GM19035 (cell line): ENCODE measurements around the gene CMTR1.
"Not testable (repeated sequence)": the region's sequence is repeated elsewhere in the genome, so short reads cannot be mapped to it uniquely, and the experiment has no call there.

Source experiments
- ATAC-seq: cut with Tn5 transposase; IDR thresholded peaks from one replicate; pipeline ENCODE4 v1.9.1; 2021; ENCODE audit not compliant: unreplicated experiment

CMTR1 gene

GRCh38 chr6:37432916-37433656 lies at the start of gene CMTR1:
TSS of gene CMTR1 (plus strand) at chr6:37433221. CDS start at chr6:37435630, 2,409 bp downstream.
- peak; percentile 91 for ATAC-seq

GRCh38 chr6:37388578-37388977 lies 44.4 kb upstream of the CMTR1 start:
- no peak for ATAC-seq

DNA sequence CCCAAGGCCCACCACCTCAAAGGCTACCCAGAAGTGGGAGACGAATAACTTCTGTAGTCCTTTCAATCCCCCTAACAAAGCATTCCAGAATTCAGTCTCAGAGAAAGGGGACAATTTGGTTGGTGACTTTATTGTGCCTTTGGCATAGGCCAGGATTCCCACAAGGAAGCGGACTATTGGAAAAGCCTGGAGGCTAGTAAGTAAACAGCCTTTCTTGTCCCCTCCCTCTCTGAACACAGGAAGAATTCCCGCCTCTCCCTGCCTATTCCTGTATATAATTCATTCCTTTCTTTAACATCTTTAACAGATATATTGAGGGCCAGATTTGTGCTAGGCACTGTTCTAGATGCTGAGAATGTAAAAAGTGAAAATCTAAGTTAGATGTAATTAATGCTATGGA lies 43.2 kb upstream of the CMTR1 start:
- no peak for ATAC-seq

DNA sequence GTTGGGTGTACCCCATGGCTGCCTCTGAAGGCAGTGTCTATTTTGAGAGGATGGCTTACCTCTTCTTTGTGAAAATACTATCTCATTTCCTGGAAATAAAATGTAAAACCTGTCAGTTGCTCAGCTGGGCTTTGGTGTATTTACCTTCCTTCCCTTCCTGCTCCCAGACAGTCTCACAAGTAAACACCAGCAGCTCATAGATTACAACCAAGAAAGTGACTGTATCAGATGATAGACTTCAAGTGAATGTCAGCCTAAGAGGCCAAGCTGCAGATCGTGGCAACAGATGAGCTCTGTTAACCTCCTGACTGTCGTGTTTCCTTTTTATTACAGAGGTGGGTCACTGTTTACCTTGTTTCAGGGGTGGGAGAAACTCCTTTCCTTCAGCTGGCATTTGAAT lies 41.9 kb upstream of the CMTR1 start:
- ATAC-seq, result no peak

DNA sequence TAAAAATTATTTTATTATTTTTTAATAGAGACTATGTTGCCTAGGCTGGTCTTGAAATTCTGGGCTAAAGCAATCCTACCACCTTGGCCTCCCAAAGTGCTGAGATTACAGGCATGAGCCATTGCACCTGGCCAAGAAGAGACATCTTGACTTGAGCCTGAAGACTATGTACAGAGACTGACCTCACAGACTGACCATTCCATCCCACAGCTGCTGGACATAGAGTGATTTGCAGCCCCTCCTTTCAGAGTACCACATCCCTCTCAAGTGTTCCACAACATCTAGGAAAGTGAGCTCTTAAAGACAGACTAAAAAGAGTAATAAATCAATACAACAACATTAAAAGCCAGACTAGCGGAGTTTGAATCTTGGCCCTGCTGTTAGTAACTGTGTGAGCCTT lies 40.2 kb upstream of the CMTR1 start:
- ATAC-seq, result no peak

DNA sequence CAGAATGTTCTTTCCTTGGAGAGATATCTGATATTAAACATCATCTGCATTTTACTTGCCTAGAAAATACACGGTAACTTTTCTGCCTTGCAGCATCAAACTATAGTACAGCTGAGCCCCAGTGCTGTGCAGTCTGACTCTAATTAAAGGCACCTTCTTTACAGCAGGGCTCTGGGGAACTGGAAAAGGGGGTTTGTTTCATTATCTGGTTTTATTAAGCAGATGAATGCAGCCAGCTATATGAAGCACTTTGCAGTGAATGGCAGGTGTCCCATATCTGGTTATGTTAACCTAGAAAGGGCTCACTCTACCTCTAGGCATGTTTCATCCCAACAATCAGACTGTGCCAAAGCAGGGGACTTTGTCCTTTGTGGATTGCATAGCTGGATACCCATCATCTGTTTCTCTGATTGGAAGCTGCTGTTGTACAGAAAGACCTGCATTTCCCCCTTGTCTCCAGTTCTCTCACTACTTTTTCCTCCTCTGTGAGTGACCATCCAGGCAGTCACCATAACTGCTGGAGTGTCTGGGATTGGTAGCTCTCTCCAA lies 39.6 kb upstream of the CMTR1 start:
- no peak for ATAC-seq

DNA sequence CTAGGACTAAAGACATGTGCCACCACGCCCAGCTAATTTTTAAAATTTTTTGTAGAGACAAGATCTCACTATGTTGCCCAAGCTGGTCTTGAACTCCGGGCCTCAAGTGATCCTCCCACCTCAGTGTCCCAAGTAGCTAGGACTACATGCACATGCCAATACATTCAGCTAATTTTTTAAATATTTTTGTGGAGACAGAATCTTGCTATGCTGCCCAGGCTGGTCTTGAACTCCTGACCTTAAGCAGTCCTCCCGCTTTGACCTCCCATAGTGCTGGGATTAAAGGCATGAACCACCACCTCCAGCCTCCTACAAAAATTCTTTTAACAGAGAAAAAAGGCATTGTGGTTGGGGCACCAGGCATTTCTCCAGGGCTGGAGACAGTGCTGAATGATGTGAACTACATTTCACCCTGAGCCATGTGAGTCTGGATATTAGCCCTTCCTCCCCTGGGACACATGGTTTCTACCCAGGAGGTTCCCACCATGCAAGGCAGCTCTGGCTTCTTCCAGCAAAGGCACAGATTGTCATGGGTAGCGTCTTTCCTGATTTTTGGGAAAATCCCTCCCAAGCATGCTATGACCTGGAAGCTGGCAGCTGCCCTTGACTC lies 36.3 kb upstream of the CMTR1 start:
- no peak for ATAC-seq

- no peak for ATAC-seq
Measured at GRCh38 chr6:37399131-37399530, 33.9 kb upstream of the CMTR1 start.

- no peak for ATAC-seq
Measured at GRCh38 chr6:37399795-37400490, 33.1 kb upstream of the CMTR1 start.

DNA sequence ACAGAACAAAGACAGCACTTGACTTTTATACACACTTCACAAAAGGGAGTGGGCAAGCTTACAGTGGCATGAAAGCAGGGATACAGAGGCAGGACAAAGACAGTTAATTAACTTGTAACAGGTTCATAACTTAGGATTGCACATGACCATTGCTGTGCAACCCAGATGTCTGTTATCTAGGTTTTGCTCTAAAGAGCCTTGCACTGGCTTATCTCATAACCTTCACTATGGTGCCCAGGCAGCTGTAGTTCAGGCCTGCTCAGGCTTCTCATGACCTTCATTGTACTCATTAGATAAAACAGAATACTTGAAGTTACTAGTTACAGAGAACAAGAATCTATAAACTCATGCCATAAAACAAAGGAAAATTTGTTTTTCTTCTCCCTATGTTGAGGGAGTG lies 31.4 kb upstream of the CMTR1 start:
- not testable (repeated sequence) for ATAC-seq

DNA sequence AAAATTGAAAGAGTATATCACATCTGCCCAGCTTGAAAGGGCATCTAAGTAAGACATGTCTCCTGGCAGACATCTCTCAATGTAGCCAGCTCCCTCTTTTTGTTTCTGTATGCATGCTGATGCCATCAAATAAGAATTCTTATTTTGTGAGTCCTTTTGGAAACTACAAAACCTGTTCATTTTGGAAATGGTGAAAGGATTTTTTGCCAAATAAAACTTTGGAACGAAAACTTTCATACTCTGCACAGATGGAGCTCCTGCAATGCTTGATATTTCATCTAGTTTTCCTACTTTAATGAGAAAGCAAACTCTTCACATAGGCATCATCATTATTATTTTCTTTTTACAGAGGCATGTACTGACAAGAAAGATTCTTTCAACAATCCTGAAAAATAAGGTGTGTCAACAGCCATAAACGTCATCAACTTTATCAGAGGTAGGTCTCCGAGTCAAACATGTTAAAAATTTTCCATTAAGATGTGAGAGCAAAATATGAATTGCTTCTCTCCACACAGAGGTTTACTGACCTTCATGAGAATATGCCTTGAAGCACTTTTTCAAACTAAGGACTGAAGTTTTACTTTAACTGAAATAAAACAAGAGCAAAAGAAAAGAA lies 26.2 kb upstream of the CMTR1 start:
- no peak for ATAC-seq

DNA sequence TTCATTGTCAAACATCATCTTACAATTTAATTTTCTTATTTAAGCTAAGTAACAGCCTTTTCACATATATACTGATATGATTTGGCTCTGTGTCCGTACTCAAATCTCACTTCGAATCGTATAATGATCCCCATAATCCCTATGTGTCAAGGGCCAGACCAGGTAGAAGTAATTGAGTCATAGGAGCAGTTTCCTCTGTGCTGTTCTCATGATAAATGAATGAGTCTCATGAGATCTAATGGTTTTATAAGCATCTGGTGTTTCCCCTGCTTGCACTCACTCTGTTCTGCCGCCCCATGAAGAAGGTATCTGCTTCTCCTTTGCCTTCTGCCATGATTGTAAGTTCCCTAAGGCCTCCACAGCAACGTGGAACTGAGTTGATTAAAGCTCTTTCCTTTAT lies 25.1 kb upstream of the CMTR1 start:
- ATAC-seq, result no peak

DNA sequence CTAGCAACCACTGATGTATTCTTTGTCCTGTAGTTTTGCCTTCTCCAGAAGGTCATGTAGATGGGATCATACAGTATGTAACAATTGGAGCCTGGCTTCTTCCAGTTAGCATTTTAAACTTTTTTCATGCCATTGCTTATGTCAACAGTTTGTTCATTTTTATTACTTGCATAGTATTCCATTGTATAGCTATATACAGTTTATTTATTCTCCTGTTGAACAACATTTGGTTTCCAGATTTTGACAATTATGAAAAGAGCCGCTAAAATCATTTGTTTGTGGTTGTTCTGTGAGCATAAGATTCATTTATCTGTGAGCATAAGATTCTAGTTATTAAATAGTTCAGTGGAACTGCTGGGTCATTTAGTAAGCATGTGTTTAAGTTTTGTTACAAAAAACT lies 23.5 kb upstream of the CMTR1 start:
- ATAC-seq, result no peak

- ATAC-seq, result no peak
Measured at GRCh38 chr6:37417393-37417792, 15.6 kb upstream of the CMTR1 start.

- no peak for ATAC-seq
Measured at GRCh38 chr6:37418722-37419121, 14.3 kb upstream of the CMTR1 start.

GRCh38 chr6:37426058-37426944 lies 6.7 kb upstream of the CMTR1 start:
- no peak for ATAC-seq

DNA sequence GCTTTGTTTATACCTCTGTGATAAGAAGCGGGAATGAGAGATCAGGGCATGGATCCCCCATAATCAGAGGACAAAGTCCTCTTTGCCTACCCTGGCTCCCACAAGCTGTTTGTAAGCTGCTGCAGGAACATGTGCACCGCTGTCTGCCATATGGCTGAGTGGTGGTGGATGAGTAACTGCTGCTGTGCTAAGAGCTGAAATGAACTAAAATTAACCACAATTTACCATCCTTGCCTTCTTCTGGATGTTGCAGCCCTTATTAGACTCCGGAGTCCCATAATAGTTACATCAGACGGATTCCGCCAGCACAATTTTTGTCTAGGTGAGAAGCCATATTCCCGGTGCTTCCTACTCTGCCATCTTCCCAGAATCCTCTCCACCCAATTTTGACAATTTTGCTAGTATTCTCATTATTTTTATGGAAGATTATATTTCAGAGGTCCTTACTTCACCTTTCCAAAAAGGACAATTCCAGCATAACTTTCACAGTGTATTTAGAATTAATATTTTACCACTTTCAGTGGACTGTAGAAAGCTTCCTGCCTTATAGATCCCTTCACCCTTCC lies 6.0 kb upstream of the CMTR1 start:
- ATAC-seq, result no peak

DNA sequence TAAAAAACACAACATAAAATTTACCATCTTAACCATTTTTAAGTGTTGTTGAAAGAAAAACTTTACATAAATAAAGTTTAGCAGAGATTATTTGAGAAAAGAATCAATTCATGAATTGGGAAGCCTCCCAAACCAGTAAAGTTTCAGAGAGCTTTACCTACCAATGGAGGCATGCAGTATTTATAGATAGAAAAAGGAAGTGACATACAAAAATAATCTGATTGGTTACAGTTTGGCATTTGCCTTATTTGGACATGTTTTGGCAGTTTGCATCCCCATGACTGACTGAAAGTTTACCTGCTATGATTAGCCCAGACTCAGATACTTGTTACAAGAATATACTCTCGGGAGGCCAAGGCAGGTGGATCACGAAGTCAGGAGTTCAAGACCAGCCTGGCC lies 3.7 kb upstream of the CMTR1 start:
- no peak for ATAC-seq

DNA sequence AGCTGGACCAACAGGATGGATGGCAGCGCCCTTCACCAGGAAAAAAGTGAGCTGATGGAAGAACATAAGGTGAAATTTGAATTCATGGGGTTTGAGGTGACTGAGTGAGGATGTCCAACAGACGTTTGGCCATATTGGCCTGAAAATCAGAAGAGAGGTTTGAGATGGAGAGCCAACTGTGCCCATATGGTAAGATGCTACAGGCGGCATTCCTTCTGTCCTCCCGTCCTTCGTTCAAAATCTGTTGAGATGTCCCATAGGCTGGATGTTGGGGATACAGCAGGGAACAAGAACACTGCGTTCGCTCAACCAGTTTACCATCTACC lies 468 bp upstream of the CMTR1 start:
- no peak for ATAC-seq

DNA sequence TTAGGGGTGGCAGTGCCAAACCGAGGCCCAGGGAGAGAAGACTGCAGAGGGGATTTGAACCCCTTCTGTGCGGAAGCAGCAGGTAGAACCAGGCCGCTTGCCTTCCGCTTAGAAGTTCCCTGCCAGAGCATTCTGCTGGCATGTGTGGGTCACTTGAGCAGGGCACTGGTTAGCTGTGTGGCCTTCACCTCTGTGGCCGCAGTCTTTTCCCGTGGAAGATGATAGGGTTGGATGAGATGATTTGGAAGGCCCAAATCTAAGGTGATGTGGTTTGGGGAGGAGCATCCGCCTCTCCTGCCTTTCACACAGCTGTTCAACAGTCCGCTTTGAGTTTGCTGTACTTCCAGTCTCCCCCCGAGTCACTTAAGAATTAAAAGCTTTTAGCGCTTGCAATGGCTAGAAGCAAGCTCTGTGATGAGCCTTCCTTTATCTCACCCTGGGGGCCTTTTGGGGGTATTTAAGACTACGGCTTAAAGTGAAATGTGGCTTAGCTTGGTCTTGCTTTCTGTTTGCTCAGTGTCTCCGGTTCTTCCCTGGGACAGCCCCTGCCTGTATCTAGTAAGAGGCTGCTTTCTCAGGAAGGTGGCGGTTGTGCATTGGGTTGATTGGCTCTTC lies 743 bp downstream of the CMTR1 start:
- peak; percentile 22 for ATAC-seq
